ENCODE results near the gene PPP1R12A. TPM values are rescaled to one million over a fixed set of nuclear protein-coding genes. Genes with fewer than 3 reads are reported as not detected.

PPP1R12A gene
- total and polyA plus RNA-seq, 9 of the 15 experiments (the other 6 are each of a cell fraction or from before 2014, with no cell fraction given) = 26.4 to 119 (median 53.3) TPM

DNA sequence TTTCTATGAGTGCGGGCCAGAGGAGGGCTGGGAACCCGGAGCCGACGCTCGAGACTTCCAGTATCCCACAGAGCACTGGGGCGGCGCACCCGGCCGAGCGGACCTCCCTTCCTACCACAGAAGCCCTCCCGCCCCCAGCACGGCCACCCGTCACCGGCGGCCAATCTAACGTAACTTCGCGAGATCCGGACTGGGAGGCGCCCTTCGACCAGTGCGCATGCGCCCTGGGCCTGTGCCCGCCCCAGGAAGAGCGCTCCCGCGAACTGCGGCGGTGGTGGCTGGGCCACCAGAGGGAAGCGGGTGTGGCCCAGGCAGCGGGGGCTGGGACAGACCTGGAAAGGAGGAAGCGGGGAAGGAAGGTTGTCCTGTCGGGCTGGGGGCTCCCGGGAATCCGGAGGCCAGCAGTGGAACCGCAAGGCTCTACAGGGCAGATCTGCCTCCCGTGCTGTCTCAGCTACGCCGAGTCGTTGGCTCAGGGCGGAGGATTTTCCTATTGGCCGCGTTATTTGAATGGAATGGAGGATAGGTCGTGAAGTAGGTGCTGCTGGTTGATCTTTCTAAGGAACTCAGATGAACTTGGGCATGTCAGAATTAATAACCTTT is at the start of gene PPP1R12A (continued):
- TF ChIP-seq RREB1 (CRISPR knock-in tag; IDR thresholded peaks at IDR 0.05) (no peak), ATF1 (CRISPR knock-in tag; IDR thresholded peaks at IDR 0.05) (no peak), ATF1 (tag; IDR thresholded peaks at IDR 0.05) (peak; percentile 75), GABPB1 (CRISPR knock-in tag; IDR thresholded peaks at IDR 0.05) (peak; percentile 53), CTCF (IDR thresholded peaks at IDR 0.05 in 2 of 3, conservative IDR thresholded peaks at IDR 0.05 in 1 of 3; ENCODE audit: insufficient read depth in 2 of 3, low read depth in 1 of 3, low read length in 3 of 3) (peak in 1 of 3 experiments; percentile 11; a peak in 1 of 6 replicates), FOXK2 (conservative IDR thresholded peaks at IDR 0.05 in 1 of 2, IDR thresholded peaks at IDR 0.05 in 1 of 2; ENCODE audit: low read depth in 2 of 2) (0 out of 4 replicates have a peak, but pooled peaks of 1 of the 2 experiments have one; percentile 23), CHD7 (IDR thresholded peaks at IDR 0.05; ENCODE audit: low read depth, low read length) (no peak)

Measured in K562 (cell line).